B cell (primary cell): ENCODE data around the gene UPK2. TPM values are rescaled to one million over a fixed set of nuclear protein-coding genes. Genes with fewer than 3 reads are reported as not detected.
A peak's percentile ranks its signal among the peaks of the same experiment; 100 is the strongest.

Source experiments
- ATAC-seq: fragments of 200-7000 bp; cut with Tn5 transposase; one replicate; pipeline ENCODE4 v1.10.0; 2021; ENCODE audit warnings: low read depth, mild to moderate bottlenecking, moderate number of reproducible peaks, moderate library complexity
- CTCF ChIA-PET: fragments of 350-600 bp; sonication (Branson Sonifier 250); formaldehyde crosslinking; loops from one replicate; lab custom pipeline; 2021; ENCODE audit warnings: antibody characterized with exemption, inconsistent platforms; lab: Charles Lee
- POLR2A ChIA-PET: fragments of 350-600 bp; sonication (Branson Sonifier 250); formaldehyde crosslinking; loops from one replicate; lab custom pipeline; 2021; ENCODE audit warnings: antibody characterized with exemption; lab: Charles Lee
- DNase-seq: peaks from one replicate; pipeline ENCODE4 v3.0.0; 2013
- H2AFZ ChIP-seq: 2 replicates; pipeline ENCODE4 v1.6.1; 2012; ENCODE audit warnings: mild to moderate bottlenecking, low read depth, low read length; ENCODE audit not compliant: insufficient read depth, poor library complexity, severe bottlenecking
- H3K27ac ChIP-seq, 2 donors: 1 replicate in 1 of 2; 2 replicates in 1 of 2; pipeline ENCODE4 v1.5.1; 2012 to 2013; ENCODE audit warnings: low read length in 2 of 2, mild to moderate bottlenecking in 2 of 2, moderate library complexity in 1 of 2
- H3K27me3 ChIP-seq, 4 experiments: fragments of 200-600 bp in 1 of 4; sonication (generic) in 1 of 4; replicated peaks in 1 of 4; 1 replicate in 2 of 4; 2 replicates in 2 of 4; pipeline versions ENCODE4 v1.6.1 to v1.7.0; 2013 to 2016; ENCODE audit warnings: low read length in 3 of 4, mild to moderate bottlenecking in 2 of 4, mixed read lengths in 1 of 4, moderate library complexity in 1 of 4; ENCODE audit not compliant: insufficient read depth in 4 of 4, control insufficient read depth in 3 of 4; ENCODE audit errors: control extremely low read depth in 1 of 4
- H3K36me3 ChIP-seq, 2 experiments: replicated peaks in 1 of 2; 1 replicate in 1 of 2; 2 replicates in 1 of 2; pipeline versions ENCODE4 v1.6.1 to v1.7.1; 2013; ENCODE audit warnings: low read length in 1 of 2; ENCODE audit not compliant: insufficient read depth in 2 of 2, control insufficient read depth in 1 of 2; ENCODE audit errors: control extremely low read depth in 1 of 2, extremely low read depth in 1 of 2
- H3K4me1 ChIP-seq, 2 donors: fragments of 200-600 bp in 1 of 2; sonication (generic) in 1 of 2; 1 replicate in 1 of 2; 2 replicates in 1 of 2; pipeline versions ENCODE4 v1.5.1 to v1.6.1; 2013 to 2017; ENCODE audit warnings: low read length in 2 of 2; ENCODE audit not compliant: control insufficient read depth in 2 of 2, insufficient read depth in 2 of 2
- H3K4me2 ChIP-seq: replicated peaks from 2 replicates; pipeline ENCODE3; 2012; ENCODE audit warnings: mild to moderate bottlenecking, low read depth, low read length; ENCODE audit not compliant: poor library complexity, severe bottlenecking
- H3K4me3 ChIP-seq, 5 experiments: fragments of 200-600 bp in 1 of 5; sonication (generic) in 1 of 5; 1 replicate in 3 of 5; 2 replicates in 2 of 5; pipeline versions ENCODE4 v1.5.1 to v1.7.0; 2011 to 2016; ENCODE audit warnings: low read length in 4 of 5, mild to moderate bottlenecking in 4 of 5, low read depth in 2 of 5, control low read depth in 1 of 5, moderate library complexity in 1 of 5; ENCODE audit not compliant: insufficient read depth in 1 of 5; ENCODE audit errors: control extremely low read depth in 1 of 5, extremely low read depth in 1 of 5
- H3K79me2 ChIP-seq: fragments of 200-600 bp; sonication (generic); one replicate; pipeline ENCODE4 v1.6.0; 2016; ENCODE audit warnings: low read length; ENCODE audit not compliant: control insufficient read depth, insufficient read depth
- H3K9ac ChIP-seq: fragments of 200-600 bp; sonication (generic); 2 replicates; pipeline ENCODE4 v1.6.1; 2017; ENCODE audit warnings: mild to moderate bottlenecking, low read length, moderate library complexity
- H3K9me3 ChIP-seq, 3 donors: one replicate each; pipeline versions ENCODE4 v1.6.1 to v1.7.1; 2013; ENCODE audit warnings: low read length in 2 of 3; ENCODE audit not compliant: control insufficient read depth in 2 of 3, insufficient read depth in 1 of 3; ENCODE audit errors: control extremely low read depth in 1 of 3
- H4K20me1 ChIP-seq: 2 replicates; pipeline ENCODE4 v1.6.0; 2012; ENCODE audit warnings: mild to moderate bottlenecking, low read length; ENCODE audit not compliant: insufficient read depth, control insufficient read depth, poor library complexity, severe bottlenecking
- H3K27ac Mint-ChIP-seq: one replicate; pipeline ENCODE4 v1.8.0; 2021; ENCODE audit warnings: mixed read lengths
- H3K27me3 Mint-ChIP-seq: one replicate; pipeline ENCODE4 v1.8.0; 2021; ENCODE audit warnings: mixed read lengths
- H3K4me1 Mint-ChIP-seq: one replicate; pipeline ENCODE4 v1.8.0; 2021; ENCODE audit warnings: mixed read lengths
- H3K4me3 Mint-ChIP-seq: one replicate; pipeline ENCODE4 v1.8.0; 2021; ENCODE audit warnings: mixed read lengths
- H3K9me3 Mint-ChIP-seq: one replicate; pipeline ENCODE4 v1.8.0; 2022; ENCODE audit warnings: mixed read lengths; ENCODE audit not compliant: insufficient read depth
- EZH2 ChIP-seq: IDR thresholded peaks from 2 replicates; pipeline ENCODE4 v1.6.1; 2012; ENCODE audit warnings: borderline replicate concordance, low read depth, mild to moderate bottlenecking, moderate library complexity, low read length; ENCODE audit not compliant: insufficient read depth, poor library complexity, severe bottlenecking
- WGBS: methylation state at CpG from one replicate; pipeline ENCODE4 v1.1.5; 2013; ENCODE audit warnings: missing lambda C conversion rate; ENCODE audit not compliant: insufficient coverage; 5-methylcytosine and 5-hydroxymethylcytosine counted together
- intact Hi-C: fragments of 100-400 bp; cut with micrococcal nuclease; formaldehyde crosslinking; loops from one replicate; pipeline ENCODE4 v1.10.0; 2022
- polyA plus RNA-seq: library from polyadenylated mRNA; depleted of rRNA; stranded (reverse); fragments of >200 nt; gene quantifications from 2 replicates; pipeline ENCODE4 v1.2.3, GENCODE V29; 2012
- total RNA-seq, 2 donors: library from RNA; stranded (reverse); fragments of 120-200 nt in 1 of 2; gene quantifications; 1 replicate in 1 of 2; 2 replicates in 1 of 2; pipeline versions ENCODE4 v1.2.3 to v1.2.4, GENCODE V29; 2013 to 2022
- TF ChIP-seq, protein P1 (sequence below): fragments of 200-600 bp; IDR thresholded peaks from one replicate; pipeline ENCODE4 v1.8.0; 2022; ENCODE audit warnings: antibody characterized with exemption, mild to moderate bottlenecking

Gene UPK2
- total and polyA plus RNA-seq, 2 donors (not counting 1 experiment from before 2014, with no cell fraction given): 0.43 TPM; not detected in 1

DNA sequence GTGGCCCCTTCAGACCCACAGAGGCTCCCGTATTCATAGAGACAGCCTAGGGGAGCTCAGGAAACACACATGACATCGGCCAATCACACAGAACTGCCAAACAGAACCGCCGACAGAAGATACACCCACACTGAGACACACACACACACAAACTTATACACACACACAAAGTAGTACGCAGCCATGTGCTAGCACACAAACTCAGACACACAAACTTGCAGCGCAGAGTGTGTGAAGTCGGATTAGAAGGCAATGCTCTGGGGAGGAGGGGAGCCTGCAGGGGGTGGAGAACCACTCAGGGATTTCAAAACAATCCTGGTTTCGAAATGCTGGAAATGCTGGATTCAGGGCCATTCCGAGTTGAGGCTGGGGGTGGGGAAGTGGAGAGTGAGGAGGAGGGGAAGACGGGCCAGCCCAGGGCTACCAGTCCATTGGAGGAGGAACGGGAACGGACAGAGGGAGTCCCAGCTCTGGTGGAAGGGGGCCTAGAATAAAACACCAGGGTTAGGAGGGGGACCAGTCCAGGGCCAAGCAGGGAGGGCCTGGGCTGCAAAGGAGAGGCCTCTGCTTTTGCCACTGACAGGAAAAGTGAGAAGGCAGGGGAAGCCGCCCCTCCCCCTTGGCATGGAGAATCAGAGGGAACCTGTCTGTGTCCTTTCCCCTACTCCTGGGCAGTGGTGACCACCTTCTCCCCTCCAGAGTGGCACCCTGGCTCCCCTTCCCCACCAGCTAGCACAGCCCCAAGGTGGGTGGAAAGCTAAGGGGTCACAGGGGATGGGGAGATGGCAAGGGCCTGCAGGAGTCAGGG lies 34.8 kb upstream of the UPK2 start:
- H3K9me3 Mint-ChIP-seq: no peaks in the 10 kb centered on the region
- ChIA-PET CTCF (interaction anchor here (1.1 to 12.7 kb wide), 3 partner anchors 11 to 36 kb away, joined by 3 to 288 read pairs (median 5); no protein-coding TSS in a partner anchor), POLR2A (no interaction called here)
- H3K4me3 ChIP-seq: no peak overlapping the region
- peak overlapping the region; percentile 71 for H3K4me3 Mint-ChIP-seq
- no peak for DNase-seq
- peaks cover 88% of the 10 kb centered on the region for H3K79me2 ChIP-seq
- no peak for ATAC-seq
- peaks cover 38% of the 10 kb centered on the region for H4K20me1 ChIP-seq
- no peak overlapping the region for H3K9ac ChIP-seq
- 91% methylated on average over 11 of the region's 13 CpGs for WGBS
- H3K9me3 ChIP-seq: no peaks in the 10 kb centered on the region
- H3K27ac ChIP-seq: no peak overlapping the region
- H3K27me3 Mint-ChIP-seq: no peaks in the 10 kb centered on the region
- peak overlapping the region; percentile 98 for H3K4me2 ChIP-seq
- H2AFZ ChIP-seq: no peak overlapping the region
- no peak for TF ChIP-seq EZH2
- TF ChIP-seq, protein P1, sequence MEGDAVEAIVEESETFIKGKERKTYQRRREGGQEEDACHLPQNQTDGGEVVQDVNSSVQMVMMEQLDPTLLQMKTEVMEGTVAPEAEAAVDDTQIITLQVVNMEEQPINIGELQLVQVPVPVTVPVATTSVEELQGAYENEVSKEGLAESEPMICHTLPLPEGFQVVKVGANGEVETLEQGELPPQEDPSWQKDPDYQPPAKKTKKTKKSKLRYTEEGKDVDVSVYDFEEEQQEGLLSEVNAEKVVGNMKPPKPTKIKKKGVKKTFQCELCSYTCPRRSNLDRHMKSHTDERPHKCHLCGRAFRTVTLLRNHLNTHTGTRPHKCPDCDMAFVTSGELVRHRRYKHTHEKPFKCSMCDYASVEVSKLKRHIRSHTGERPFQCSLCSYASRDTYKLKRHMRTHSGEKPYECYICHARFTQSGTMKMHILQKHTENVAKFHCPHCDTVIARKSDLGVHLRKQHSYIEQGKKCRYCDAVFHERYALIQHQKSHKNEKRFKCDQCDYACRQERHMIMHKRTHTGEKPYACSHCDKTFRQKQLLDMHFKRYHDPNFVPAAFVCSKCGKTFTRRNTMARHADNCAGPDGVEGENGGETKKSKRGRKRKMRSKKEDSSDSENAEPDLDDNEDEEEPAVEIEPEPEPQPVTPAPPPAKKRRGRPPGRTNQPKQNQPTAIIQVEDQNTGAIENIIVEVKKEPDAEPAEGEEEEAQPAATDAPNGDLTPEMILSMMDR: no peak
- H3K27me3 ChIP-seq: no peaks in the 10 kb centered on the region
- H3K4me1 Mint-ChIP-seq: peaks cover 75% of the 10 kb centered on the region
- peak overlapping the region; percentile 80 for H3K27ac Mint-ChIP-seq
- H3K36me3 ChIP-seq: peaks cover 0 to 27% of the 10 kb centered on the region in 2 experiments
- H3K4me1 ChIP-seq: peaks cover 73 to 86% of the 10 kb centered on the region in 2 donors
- intact Hi-C loops: no loop called here
